Vagina (tissue), 2 donors: Measurements from ENCODE around the gene NFKBIA.

ENCODE experiments used
- CTCF ChIP-seq, 3 experiments: fragments of 450-650 bp in 2 of 3; fragments of 200-600 bp in 1 of 3; sonication (generic) in 1 of 3; IDR thresholded peaks; one replicate each; pipeline ENCODE4 v1.5.1; 2017 to 2019; ENCODE audit warnings: antibody characterized with exemption in 3 of 3, mild to moderate bottlenecking in 2 of 3, moderate library complexity in 2 of 3
- POLR2A ChIP-seq, 2 donors: fragments of 450-650 bp; IDR thresholded peaks; one replicate each; pipeline ENCODE4 v1.6.1; 2017; ENCODE audit warnings: antibody characterized with exemption in 2 of 2, mild to moderate bottlenecking in 2 of 2, moderate library complexity in 2 of 2

DNA sequence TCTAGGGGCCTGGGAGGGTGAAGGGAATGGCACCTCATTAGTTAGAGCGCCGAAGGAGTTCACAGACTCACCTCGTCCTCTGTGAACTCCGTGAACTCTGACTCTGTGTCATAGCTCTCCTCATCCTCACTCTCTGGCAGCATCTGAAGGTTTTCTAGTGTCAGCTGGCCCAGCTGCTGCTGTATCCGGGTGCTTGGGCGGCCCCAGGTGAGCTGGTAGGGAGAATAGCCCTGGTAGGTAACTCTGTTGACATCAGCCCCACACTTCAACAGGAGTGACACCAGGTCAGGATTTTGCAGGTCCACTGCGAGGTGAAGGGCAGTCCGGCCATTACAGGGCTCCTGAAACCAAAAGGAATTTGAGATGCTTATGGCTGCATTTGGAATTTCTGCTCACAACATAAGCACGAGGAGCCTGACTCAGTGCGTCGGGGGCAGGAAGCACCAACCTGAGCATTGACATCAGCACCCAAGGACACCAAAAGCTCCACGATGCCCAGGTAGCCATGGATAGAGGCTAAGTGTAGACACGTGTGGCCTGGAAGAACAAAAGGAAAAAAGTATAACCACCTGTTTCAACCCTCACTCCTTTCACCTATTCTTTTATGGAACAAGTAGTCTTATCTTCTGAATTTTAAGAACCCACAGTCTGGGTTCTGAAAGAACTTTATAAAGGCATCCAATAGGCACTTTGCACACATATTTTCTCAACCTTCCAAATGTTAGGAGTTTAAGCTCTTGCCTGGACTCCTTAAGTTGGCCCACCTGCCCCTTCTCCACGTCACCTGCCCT, 2.0 kb downstream of the NFKBIA start:
- no peak for TF ChIP-seq CTCF (IDR thresholded peaks at IDR 0.05)
- TF ChIP-seq POLR2A (IDR thresholded peaks at IDR 0.05) = no peak
